Vagina (tissue), 2 donors: ENCODE data around the gene ABCD2.

Experiments used
- POLR2A ChIP-seq, 2 donors: fragments of 450-650 bp; IDR thresholded peaks; one replicate each; pipeline ENCODE4 v1.6.1; 2017; ENCODE audit warnings: antibody characterized with exemption in 2 of 2, mild to moderate bottlenecking in 2 of 2, moderate library complexity in 2 of 2
- POLR2AphosphoS5 ChIP-seq, 2 donors: sonication (generic); formaldehyde crosslinking; IDR thresholded peaks; one replicate each; pipeline ENCODE4 v1.9.0; 2017; ENCODE audit warnings: antibody characterized with exemption in 2 of 2, mild to moderate bottlenecking in 2 of 2, low read depth in 1 of 2; ENCODE audit not compliant: insufficient read depth in 1 of 2
- TF ChIP-seq, protein P1 (sequence below), 3 experiments: fragments of 450-650 bp in 2 of 3; fragments of 200-600 bp in 1 of 3; sonication (generic) in 1 of 3; IDR thresholded peaks; one replicate each; pipeline ENCODE4 v1.5.1; 2017 to 2019; ENCODE audit warnings: antibody characterized with exemption in 3 of 3, mild to moderate bottlenecking in 2 of 3, moderate library complexity in 2 of 3

DNA sequence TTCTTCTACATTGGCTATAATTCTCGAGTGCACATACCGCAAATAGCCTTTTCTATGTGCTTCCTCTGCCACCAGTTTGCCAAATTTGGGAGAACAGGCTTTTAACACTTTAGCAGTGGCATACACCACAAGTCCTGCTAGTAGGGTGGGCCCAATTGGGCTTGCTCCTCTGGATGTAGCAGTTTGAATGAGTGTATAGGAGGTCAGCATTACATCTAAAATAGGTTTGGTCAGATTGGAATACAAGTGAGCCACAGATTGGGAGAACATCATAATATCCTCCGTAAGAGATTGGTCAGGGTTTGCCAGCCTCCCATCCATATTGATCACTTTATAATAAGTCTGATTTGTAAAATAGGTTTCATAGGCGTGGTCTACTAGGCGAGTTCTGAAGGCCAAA is 902 bp downstream of the ABCD2 start:
- TF ChIP-seq, protein P1, sequence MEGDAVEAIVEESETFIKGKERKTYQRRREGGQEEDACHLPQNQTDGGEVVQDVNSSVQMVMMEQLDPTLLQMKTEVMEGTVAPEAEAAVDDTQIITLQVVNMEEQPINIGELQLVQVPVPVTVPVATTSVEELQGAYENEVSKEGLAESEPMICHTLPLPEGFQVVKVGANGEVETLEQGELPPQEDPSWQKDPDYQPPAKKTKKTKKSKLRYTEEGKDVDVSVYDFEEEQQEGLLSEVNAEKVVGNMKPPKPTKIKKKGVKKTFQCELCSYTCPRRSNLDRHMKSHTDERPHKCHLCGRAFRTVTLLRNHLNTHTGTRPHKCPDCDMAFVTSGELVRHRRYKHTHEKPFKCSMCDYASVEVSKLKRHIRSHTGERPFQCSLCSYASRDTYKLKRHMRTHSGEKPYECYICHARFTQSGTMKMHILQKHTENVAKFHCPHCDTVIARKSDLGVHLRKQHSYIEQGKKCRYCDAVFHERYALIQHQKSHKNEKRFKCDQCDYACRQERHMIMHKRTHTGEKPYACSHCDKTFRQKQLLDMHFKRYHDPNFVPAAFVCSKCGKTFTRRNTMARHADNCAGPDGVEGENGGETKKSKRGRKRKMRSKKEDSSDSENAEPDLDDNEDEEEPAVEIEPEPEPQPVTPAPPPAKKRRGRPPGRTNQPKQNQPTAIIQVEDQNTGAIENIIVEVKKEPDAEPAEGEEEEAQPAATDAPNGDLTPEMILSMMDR (IDR thresholded peaks at IDR 0.05), result no peak
- no peak for TF ChIP-seq POLR2A (IDR thresholded peaks at IDR 0.05)
- TF ChIP-seq POLR2AphosphoS5 (IDR thresholded peaks at IDR 0.05; ENCODE audit: insufficient read depth in 1 of 2, low read depth in 1 of 2), result no peak
